B cell (primary cell): ENCODE data around the gene FTCD. TPM values are rescaled to one million over a fixed set of nuclear protein-coding genes. Genes with fewer than 3 reads are reported as not detected.

Experiments
- ATAC-seq: fragments of 200-7000 bp; cut with Tn5 transposase; one replicate; pipeline ENCODE4 v1.10.0; 2021; ENCODE audit warnings: low read depth, mild to moderate bottlenecking, moderate number of reproducible peaks, moderate library complexity
- CTCF ChIA-PET: fragments of 350-600 bp; sonication (Branson Sonifier 250); formaldehyde crosslinking; loops from one replicate; lab custom pipeline; 2021; ENCODE audit warnings: antibody characterized with exemption, inconsistent platforms; lab: Charles Lee
- POLR2A ChIA-PET: fragments of 350-600 bp; sonication (Branson Sonifier 250); formaldehyde crosslinking; loops from one replicate; lab custom pipeline; 2021; ENCODE audit warnings: antibody characterized with exemption; lab: Charles Lee
- DNase-seq: peaks from one replicate; pipeline ENCODE4 v3.0.0; 2013
- H2AFZ ChIP-seq: 2 replicates; pipeline ENCODE4 v1.6.1; 2012; ENCODE audit warnings: mild to moderate bottlenecking, low read depth, low read length; ENCODE audit not compliant: insufficient read depth, poor library complexity, severe bottlenecking
- H3K27ac ChIP-seq, 2 donors: 1 replicate in 1 of 2; 2 replicates in 1 of 2; pipeline ENCODE4 v1.5.1; 2012 to 2013; ENCODE audit warnings: low read length in 2 of 2, mild to moderate bottlenecking in 2 of 2, moderate library complexity in 1 of 2
- H3K27me3 ChIP-seq, 4 experiments: fragments of 200-600 bp in 1 of 4; sonication (generic) in 1 of 4; replicated peaks in 1 of 4; 1 replicate in 2 of 4; 2 replicates in 2 of 4; pipeline versions ENCODE4 v1.6.1 to v1.7.0; 2013 to 2016; ENCODE audit warnings: low read length in 3 of 4, mild to moderate bottlenecking in 2 of 4, mixed read lengths in 1 of 4, moderate library complexity in 1 of 4; ENCODE audit not compliant: insufficient read depth in 4 of 4, control insufficient read depth in 3 of 4; ENCODE audit errors: control extremely low read depth in 1 of 4
- H3K36me3 ChIP-seq, 2 experiments: replicated peaks in 1 of 2; 1 replicate in 1 of 2; 2 replicates in 1 of 2; pipeline versions ENCODE4 v1.6.1 to v1.7.1; 2013; ENCODE audit warnings: low read length in 1 of 2; ENCODE audit not compliant: insufficient read depth in 2 of 2, control insufficient read depth in 1 of 2; ENCODE audit errors: control extremely low read depth in 1 of 2, extremely low read depth in 1 of 2
- H3K4me1 ChIP-seq, 2 donors: fragments of 200-600 bp in 1 of 2; sonication (generic) in 1 of 2; 1 replicate in 1 of 2; 2 replicates in 1 of 2; pipeline versions ENCODE4 v1.5.1 to v1.6.1; 2013 to 2017; ENCODE audit warnings: low read length in 2 of 2; ENCODE audit not compliant: control insufficient read depth in 2 of 2, insufficient read depth in 2 of 2
- H3K4me2 ChIP-seq: replicated peaks from 2 replicates; pipeline ENCODE3; 2012; ENCODE audit warnings: mild to moderate bottlenecking, low read depth, low read length; ENCODE audit not compliant: poor library complexity, severe bottlenecking
- H3K4me3 ChIP-seq, 5 experiments: fragments of 200-600 bp in 1 of 5; sonication (generic) in 1 of 5; 1 replicate in 3 of 5; 2 replicates in 2 of 5; pipeline versions ENCODE4 v1.5.1 to v1.7.0; 2011 to 2016; ENCODE audit warnings: low read length in 4 of 5, mild to moderate bottlenecking in 4 of 5, low read depth in 2 of 5, control low read depth in 1 of 5, moderate library complexity in 1 of 5; ENCODE audit not compliant: insufficient read depth in 1 of 5; ENCODE audit errors: control extremely low read depth in 1 of 5, extremely low read depth in 1 of 5
- H3K79me2 ChIP-seq: fragments of 200-600 bp; sonication (generic); one replicate; pipeline ENCODE4 v1.6.0; 2016; ENCODE audit warnings: low read length; ENCODE audit not compliant: control insufficient read depth, insufficient read depth
- H3K9ac ChIP-seq: fragments of 200-600 bp; sonication (generic); 2 replicates; pipeline ENCODE4 v1.6.1; 2017; ENCODE audit warnings: mild to moderate bottlenecking, low read length, moderate library complexity
- H3K9me3 ChIP-seq, 3 donors: one replicate each; pipeline versions ENCODE4 v1.6.1 to v1.7.1; 2013; ENCODE audit warnings: low read length in 2 of 3; ENCODE audit not compliant: control insufficient read depth in 2 of 3, insufficient read depth in 1 of 3; ENCODE audit errors: control extremely low read depth in 1 of 3
- H4K20me1 ChIP-seq: 2 replicates; pipeline ENCODE4 v1.6.0; 2012; ENCODE audit warnings: mild to moderate bottlenecking, low read length; ENCODE audit not compliant: insufficient read depth, control insufficient read depth, poor library complexity, severe bottlenecking
- H3K27ac Mint-ChIP-seq: one replicate; pipeline ENCODE4 v1.8.0; 2021; ENCODE audit warnings: mixed read lengths
- H3K27me3 Mint-ChIP-seq: one replicate; pipeline ENCODE4 v1.8.0; 2021; ENCODE audit warnings: mixed read lengths
- H3K4me1 Mint-ChIP-seq: one replicate; pipeline ENCODE4 v1.8.0; 2021; ENCODE audit warnings: mixed read lengths
- H3K4me3 Mint-ChIP-seq: one replicate; pipeline ENCODE4 v1.8.0; 2021; ENCODE audit warnings: mixed read lengths
- H3K9me3 Mint-ChIP-seq: one replicate; pipeline ENCODE4 v1.8.0; 2022; ENCODE audit warnings: mixed read lengths; ENCODE audit not compliant: insufficient read depth
- EZH2 ChIP-seq: IDR thresholded peaks from 2 replicates; pipeline ENCODE4 v1.6.1; 2012; ENCODE audit warnings: borderline replicate concordance, low read depth, mild to moderate bottlenecking, moderate library complexity, low read length; ENCODE audit not compliant: insufficient read depth, poor library complexity, severe bottlenecking
- WGBS: methylation state at CpG from one replicate; pipeline ENCODE4 v1.1.5; 2013; ENCODE audit warnings: missing lambda C conversion rate; ENCODE audit not compliant: insufficient coverage; 5-methylcytosine and 5-hydroxymethylcytosine counted together
- intact Hi-C: fragments of 100-400 bp; cut with micrococcal nuclease; formaldehyde crosslinking; loops from one replicate; pipeline ENCODE4 v1.10.0; 2022
- polyA plus RNA-seq: library from polyadenylated mRNA; depleted of rRNA; stranded (reverse); fragments of >200 nt; gene quantifications from 2 replicates; pipeline ENCODE4 v1.2.3, GENCODE V29; 2012
- total RNA-seq, 2 donors: library from RNA; stranded (reverse); fragments of 120-200 nt in 1 of 2; gene quantifications; 1 replicate in 1 of 2; 2 replicates in 1 of 2; pipeline versions ENCODE4 v1.2.3 to v1.2.4, GENCODE V29; 2013 to 2022
- TF ChIP-seq, protein P1 (sequence below): fragments of 200-600 bp; IDR thresholded peaks from one replicate; pipeline ENCODE4 v1.8.0; 2022; ENCODE audit warnings: antibody characterized with exemption, mild to moderate bottlenecking

Gene FTCD
- total and polyA plus RNA-seq, 2 donors (not counting 1 experiment from before 2014, with no cell fraction given) = 0.22 to 0.39 TPM

DNA sequence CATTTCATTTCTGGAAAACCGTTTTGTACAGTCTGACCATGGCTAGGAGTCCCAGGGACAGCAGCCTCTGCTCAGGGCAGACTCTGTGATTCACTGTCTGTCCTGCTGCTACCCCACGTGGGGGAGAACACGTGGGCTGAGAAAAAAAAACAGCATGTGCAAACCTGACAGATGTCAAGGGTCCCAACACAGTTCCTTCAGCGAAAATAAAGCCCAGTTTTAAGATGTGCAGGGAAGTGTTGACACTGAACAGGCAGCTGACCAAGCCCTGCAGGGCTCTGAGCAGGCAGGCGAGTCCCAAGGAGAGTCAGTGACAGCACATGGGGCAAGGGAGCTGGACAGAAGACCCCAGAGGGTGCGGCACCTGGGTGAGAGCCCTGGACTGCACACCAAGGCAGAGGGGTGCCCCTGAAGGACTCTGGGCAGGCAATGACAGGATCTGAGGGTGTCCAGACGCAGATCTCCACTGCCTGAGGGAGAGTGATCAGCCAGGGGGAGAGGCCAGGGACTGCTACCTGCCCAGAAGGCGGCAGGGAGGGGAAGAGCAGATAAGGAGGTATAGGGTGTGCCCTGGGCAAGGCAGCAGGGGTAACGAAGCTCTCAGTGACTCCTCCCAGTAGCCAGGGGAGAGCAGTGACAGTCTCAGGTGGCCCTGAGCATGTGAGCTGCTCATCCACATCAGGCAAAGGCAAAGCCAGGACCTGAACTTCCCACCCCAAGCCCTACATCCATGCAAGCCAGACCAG, 34.0 kb upstream of the FTCD start:
- WGBS = 94% methylated on average over 9 of the region's 9 CpGs
- Mint-ChIP-seq H3K4me1 (peaks cover 6% of the 10 kb centered on the region), H3K27me3 (no peaks in the 10 kb centered on the region), H3K4me3 (no peak overlapping the region), H3K9me3 (no peaks in the 10 kb centered on the region), H3K27ac (no peak overlapping the region)
- no peak overlapping the region for H3K4me2 ChIP-seq
- H3K36me3 ChIP-seq = peaks cover 0 to 8% of the 10 kb centered on the region in 2 experiments
- H3K9ac ChIP-seq = no peak overlapping the region
- H3K4me3 ChIP-seq = no peak overlapping the region
- no peaks in the 10 kb centered on the region for H3K27me3 ChIP-seq
- DNase-seq = peak; percentile 7
- H3K27ac ChIP-seq = no peak overlapping the region
- H3K4me1 ChIP-seq = peaks cover 0 to 8% of the 10 kb centered on the region in 2 donors
- H2AFZ ChIP-seq = no peak overlapping the region
- no peaks in the 10 kb centered on the region for H3K79me2 ChIP-seq
- H4K20me1 ChIP-seq = no peaks in the 10 kb centered on the region
- ChIA-PET POLR2A (no interaction called here), CTCF (no interaction called here)
- no peak for ATAC-seq
- TF ChIP-seq, protein P1, sequence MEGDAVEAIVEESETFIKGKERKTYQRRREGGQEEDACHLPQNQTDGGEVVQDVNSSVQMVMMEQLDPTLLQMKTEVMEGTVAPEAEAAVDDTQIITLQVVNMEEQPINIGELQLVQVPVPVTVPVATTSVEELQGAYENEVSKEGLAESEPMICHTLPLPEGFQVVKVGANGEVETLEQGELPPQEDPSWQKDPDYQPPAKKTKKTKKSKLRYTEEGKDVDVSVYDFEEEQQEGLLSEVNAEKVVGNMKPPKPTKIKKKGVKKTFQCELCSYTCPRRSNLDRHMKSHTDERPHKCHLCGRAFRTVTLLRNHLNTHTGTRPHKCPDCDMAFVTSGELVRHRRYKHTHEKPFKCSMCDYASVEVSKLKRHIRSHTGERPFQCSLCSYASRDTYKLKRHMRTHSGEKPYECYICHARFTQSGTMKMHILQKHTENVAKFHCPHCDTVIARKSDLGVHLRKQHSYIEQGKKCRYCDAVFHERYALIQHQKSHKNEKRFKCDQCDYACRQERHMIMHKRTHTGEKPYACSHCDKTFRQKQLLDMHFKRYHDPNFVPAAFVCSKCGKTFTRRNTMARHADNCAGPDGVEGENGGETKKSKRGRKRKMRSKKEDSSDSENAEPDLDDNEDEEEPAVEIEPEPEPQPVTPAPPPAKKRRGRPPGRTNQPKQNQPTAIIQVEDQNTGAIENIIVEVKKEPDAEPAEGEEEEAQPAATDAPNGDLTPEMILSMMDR = no peak
- TF ChIP-seq EZH2 = no peak
- no peaks in the 10 kb centered on the region for H3K9me3 ChIP-seq
- intact Hi-C loops = no loop called here
